Colonic mucosa (tissue), 4 donors: ENCODE measurements around the gene HSD3B1. TPM values are rescaled to one million over a fixed set of nuclear protein-coding genes. Genes with fewer than 3 reads are reported as not detected.
"Not testable (repeated sequence)": the region's sequence is repeated elsewhere in the genome, so short reads cannot be mapped to it uniquely, and the experiment has no call there.

Experiments used
- DNase-seq: peaks from one replicate; pipeline ENCODE4 v3.0.0-alpha.2; 2020
- H3K27ac ChIP-seq: fragments of 200-600 bp; one replicate; pipeline ENCODE4 v1.8.0; 2021
- H3K27me3 ChIP-seq: fragments of 200-600 bp; one replicate; pipeline ENCODE4 v1.8.0; 2021
- H3K36me3 ChIP-seq: fragments of 200-600 bp; one replicate; pipeline ENCODE4 v1.8.0; 2021
- H3K4me1 ChIP-seq: fragments of 200-600 bp; one replicate; pipeline ENCODE4 v1.8.0; 2021; ENCODE audit warnings: mild to moderate bottlenecking
- H3K4me3 ChIP-seq: fragments of 200-600 bp; one replicate; pipeline ENCODE4 v1.8.0; 2021
- H3K9ac ChIP-seq, 2 donors: one replicate each; pipeline ENCODE4 v1.7.0; 2013; ENCODE audit warnings: control low read depth in 2 of 2, low read depth in 2 of 2, low read length in 2 of 2
- H3K9me3 ChIP-seq: fragments of 200-600 bp; one replicate; pipeline ENCODE4 v1.8.0; 2021
- CTCF ChIP-seq: fragments of 200-600 bp; IDR thresholded peaks from one replicate; pipeline ENCODE4 v1.8.0; 2022; ENCODE audit warnings: antibody characterized with exemption, mild to moderate bottlenecking
- intact Hi-C: fragments of 100-400 bp; cut with DNase I; formaldehyde crosslinking; loops from one replicate; pipeline ENCODE4 v1.14.1; 2022
- total RNA-seq, 2 donors: library from RNA; stranded (reverse); fragmentation: NEBNext Ultra II Directional in 1 of 2; extraction: Animal tissue kit (Norgen Biotek cat#: 25700) in 1 of 2; gene quantifications; one replicate each; pipeline ENCODE4 v1.2.1, GENCODE V29; 2021
- donor health status: healthy.
- donor health status: DM: no; HTN: no; CAD: no.
- donor health status: DM: no; HTN: no; CAD: no.

Gene HSD3B1
- total RNA-seq, 2 donors from 2014 or later = 0.72 TPM; not detected in 1

GRCh38 chr1:119516247-119516646, 9.2 kb downstream of the HSD3B1 start:
- Histone ChIP-seq H3K9me3 (no peaks in the 10 kb centered on the region), H3K27me3 (no peaks in the 10 kb centered on the region), H3K4me1 (no peaks in the 10 kb centered on the region), H3K36me3 (no peaks in the 10 kb centered on the region), H3K27ac (no peak overlapping the region), H3K4me3 (no peak overlapping the region), H3K9ac (no peak overlapping the region)
- intact Hi-C loops = no loop called here
- DNase-seq = no peak
- no peak for TF ChIP-seq CTCF

- no peaks in the 10 kb centered on the region for H3K4me1 ChIP-seq
- H3K36me3 ChIP-seq = no peaks in the 10 kb centered on the region
- no peak overlapping the region for H3K4me3 ChIP-seq
- intact Hi-C loops = no loop called here
- TF ChIP-seq CTCF = no peak
- H3K27ac ChIP-seq = no peak overlapping the region
- no peaks in the 10 kb centered on the region for H3K9me3 ChIP-seq
- no peak overlapping the region for H3K9ac ChIP-seq
- no peaks in the 10 kb centered on the region for H3K27me3 ChIP-seq
- DNase-seq = no peak
Measured at GRCh38 chr1:119516680-119517079, 9.7 kb downstream of the HSD3B1 start.

GRCh38 chr1:119517667-119518066, 10.7 kb downstream of the HSD3B1 start:
- H3K27ac ChIP-seq, H3K4me3 ChIP-seq, DNase-seq, H3K4me1 ChIP-seq, H3K9me3 ChIP-seq, H3K27me3 ChIP-seq, H3K36me3 ChIP-seq, H3K9ac ChIP-seq, intact Hi-C loops: not testable (repeated sequence)

GRCh38 chr1:119531606-119532323, 24.8 kb downstream of the HSD3B1 start:
- H3K36me3 ChIP-seq = no peaks in the 10 kb centered on the region
- no peaks in the 10 kb centered on the region for H3K4me1 ChIP-seq
- TF ChIP-seq CTCF = no peak
- no peaks in the 10 kb centered on the region for H3K9me3 ChIP-seq
- H3K27me3 ChIP-seq = no peaks in the 10 kb centered on the region
- H3K4me3 ChIP-seq = no peak overlapping the region
- DNase-seq = no peak
- intact Hi-C loops = no loop called here
- H3K9ac ChIP-seq = no peak overlapping the region
- no peak overlapping the region for H3K27ac ChIP-seq

- no peak for DNase-seq
- H3K4me1 ChIP-seq = no peaks in the 10 kb centered on the region
- H3K9ac ChIP-seq = no peak overlapping the region
- no peak for TF ChIP-seq CTCF
- H3K4me3 ChIP-seq = no peak overlapping the region
- no peaks in the 10 kb centered on the region for H3K36me3 ChIP-seq
- H3K27ac ChIP-seq = no peak overlapping the region
- intact Hi-C loops = no loop called here
- H3K27me3 ChIP-seq = no peaks in the 10 kb centered on the region
- no peaks in the 10 kb centered on the region for H3K9me3 ChIP-seq
Measured at GRCh38 chr1:119532324-119532910, 25.4 kb downstream of the HSD3B1 start.

- Histone ChIP-seq H3K36me3 (no peaks in the 10 kb centered on the region), H3K4me1 (no peaks in the 10 kb centered on the region), H3K4me3 (no peak overlapping the region), H3K9ac (no peak overlapping the region), H3K27me3 (no peaks in the 10 kb centered on the region), H3K27ac (no peak overlapping the region), H3K9me3 (no peaks in the 10 kb centered on the region)
- no peak for DNase-seq
- intact Hi-C loops = no loop called here
- no peak for TF ChIP-seq CTCF
Measured at GRCh38 chr1:119535381-119535780, 28.4 kb downstream of the HSD3B1 start.
